Medulla oblongata (tissue), 1 donor: Measurements from ENCODE around the gene RERG.

Source experiments
- DNase-seq: peaks from one replicate; pipeline ENCODE4 v3.0.0-alpha.2; 2015; ENCODE audit errors: extremely low spot score

RERG gene

GRCh38 chr12:15218794-15219193, 2.4 kb downstream of the RERG start:
- no peak for DNase-seq

GRCh38 chr12:15216036-15216889, 5.0 kb downstream of the RERG start:
- DNase-seq, result no peak

GRCh38 chr12:15214851-15215601, 6.2 kb downstream of the RERG start:
- DNase-seq, result no peak

DNA sequence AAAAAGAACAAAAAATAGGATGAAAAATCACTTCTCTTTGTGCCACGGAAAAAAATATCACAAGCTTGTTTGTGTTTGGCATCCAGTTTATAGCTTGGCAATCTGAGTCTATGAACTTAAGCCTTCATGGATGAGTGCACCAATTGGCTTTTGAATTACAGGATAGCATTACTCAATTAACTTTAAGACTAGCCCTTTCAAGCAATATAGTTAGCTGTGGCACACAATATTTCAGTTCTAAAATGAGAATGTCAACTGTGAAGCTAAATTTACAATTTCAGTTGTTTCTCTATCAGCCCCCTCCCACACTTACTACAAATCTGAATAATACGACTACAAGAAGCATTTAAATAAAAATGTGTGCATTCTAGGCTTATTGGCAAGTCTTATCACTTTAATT, 8.3 kb downstream of the RERG start:
- peak; percentile 30 for DNase-seq

- DNase-seq, result no peak
Measured at GRCh38 chr12:15209782-15210181, 11.4 kb downstream of the RERG start.

- DNase-seq, result no peak
Measured at GRCh38 chr12:15208871-15209656, 12.2 kb downstream of the RERG start.

DNA sequence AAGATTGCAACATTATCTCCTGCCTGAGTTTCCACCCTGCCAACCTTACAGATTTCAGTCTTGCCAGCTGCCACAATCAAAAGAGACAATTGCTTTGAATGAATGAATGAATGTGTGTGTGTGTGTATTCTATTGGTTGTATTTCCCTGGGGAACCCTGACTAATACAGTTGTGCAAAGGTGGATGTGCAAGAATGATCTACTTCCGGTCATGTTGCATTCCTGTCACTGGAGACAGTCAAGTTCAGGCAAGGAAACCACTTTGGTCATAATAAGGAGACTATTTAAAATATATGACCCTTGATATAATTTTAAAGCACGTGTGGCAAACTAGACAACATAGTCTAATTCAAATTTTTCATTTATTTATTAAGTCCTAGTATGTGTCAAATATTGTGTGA, 13.1 kb downstream of the RERG start:
- DNase-seq, result no peak

GRCh38 chr12:15206831-15207389, 14.3 kb downstream of the RERG start:
- no peak for DNase-seq

DNA sequence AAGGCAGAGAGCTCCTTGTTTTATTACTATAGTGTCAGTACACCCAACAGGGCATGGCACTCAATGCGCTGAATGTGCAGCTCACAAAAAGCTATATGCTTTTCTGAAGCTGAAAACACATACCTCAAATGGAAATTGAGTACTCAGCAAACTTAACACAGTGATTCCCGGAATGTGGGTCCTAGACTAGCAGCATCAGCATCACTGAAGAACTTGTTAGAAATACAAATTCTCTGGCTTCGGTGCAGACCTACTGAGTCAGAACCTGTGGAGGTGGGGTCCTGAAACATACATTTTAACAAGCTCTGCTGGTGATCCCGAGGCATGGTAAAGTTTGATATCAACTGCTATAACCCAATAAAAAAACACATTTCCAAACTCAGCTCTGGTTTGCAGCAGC, 14.9 kb downstream of the RERG start:
- no peak for DNase-seq

DNA sequence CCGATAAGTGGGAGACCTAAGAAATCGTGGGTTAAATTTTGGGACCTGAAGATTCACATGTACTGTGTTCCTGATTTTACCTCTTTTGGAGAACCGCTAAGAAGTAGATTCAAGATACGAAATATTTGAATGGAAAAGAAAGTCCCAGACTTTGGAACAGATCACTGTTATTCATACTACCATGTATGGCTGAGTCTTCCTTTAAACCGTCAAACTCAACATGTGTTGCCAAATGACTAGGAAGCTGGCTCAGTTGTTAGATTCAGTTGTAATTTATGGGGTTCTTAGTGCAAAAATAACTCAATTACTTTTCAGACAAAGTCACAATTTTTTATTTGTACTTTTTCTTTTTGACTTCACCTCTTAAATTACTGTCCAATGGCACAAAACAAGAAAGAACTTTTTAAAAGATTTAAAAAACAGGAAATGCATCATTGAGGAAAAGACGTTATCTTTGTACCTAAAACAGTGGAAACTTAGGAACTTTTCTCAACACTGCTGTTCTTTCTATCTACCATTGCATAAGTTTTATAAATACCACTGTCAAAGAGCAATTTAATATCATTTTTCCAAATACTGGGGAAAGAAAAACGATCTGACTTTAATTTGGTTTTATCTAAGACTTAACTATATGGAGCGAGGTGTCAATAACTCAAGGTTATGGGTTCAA, 15.7 kb downstream of the RERG start:
- DNase-seq, result no peak

GRCh38 chr12:15201456-15201855, 19.8 kb downstream of the RERG start:
- DNase-seq, result no peak

DNA sequence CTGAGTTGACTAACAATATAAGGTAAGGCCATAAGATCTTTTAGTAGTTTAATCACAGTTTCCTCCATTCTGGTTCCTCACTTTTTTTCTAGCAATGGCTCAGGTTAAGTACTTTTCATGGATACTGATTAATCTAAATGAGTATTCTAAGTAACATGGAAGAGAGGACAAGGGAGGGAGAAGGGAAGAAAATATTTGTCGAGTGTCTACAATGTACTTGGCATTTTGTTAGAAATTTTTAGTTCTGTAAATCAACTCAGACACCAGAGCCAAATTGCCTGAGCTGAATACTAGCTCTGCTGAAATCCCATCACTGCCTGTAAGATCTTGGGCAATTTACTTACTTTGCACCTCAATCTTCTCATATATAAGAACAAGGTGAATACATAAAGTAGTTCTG, 20.2 kb downstream of the RERG start:
- no peak for DNase-seq

GRCh38 chr12:15200641-15201040, 20.6 kb downstream of the RERG start:
- DNase-seq, result no peak

- DNase-seq, result no peak
Measured at GRCh38 chr12:15199930-15200329, 21.3 kb downstream of the RERG start.

DNA sequence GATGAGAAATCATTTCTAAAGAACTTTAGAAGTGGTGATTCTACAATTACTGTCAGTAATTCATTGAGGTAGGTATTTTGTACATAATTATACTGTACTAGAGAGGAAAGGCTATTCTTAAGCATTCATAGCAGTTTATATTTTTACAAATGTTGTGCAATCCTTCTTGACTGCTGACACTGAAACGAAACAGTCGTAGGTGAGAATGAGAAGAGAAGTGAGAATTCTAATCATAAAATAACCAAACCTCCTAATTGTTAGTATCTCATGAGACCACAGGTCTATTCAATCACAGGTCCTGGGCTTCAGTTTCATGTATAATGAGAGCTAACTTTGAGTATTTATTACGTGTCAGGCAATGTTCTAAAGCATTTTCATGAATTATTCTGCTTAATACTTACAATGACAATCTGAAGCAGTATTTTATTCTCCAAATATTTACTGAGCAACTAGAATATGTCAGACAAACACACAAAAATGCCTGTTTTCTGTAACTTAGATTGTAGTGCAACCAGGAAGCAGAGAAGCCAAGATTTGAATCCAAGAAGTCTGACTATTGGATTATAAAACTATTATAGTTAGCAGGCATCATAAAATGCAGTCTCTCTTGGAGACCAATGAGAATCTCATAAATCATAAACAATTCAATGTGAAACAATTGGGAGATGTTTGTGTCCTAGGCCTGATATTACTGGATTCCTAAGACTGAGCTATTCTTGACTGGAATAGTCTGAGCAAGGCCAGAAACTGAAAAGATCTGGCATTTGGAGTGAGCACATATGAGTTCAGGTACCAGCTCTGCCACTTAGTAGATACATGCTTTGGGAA, 24.3 kb downstream of the RERG start:
- DNase-seq, result no peak

DNA sequence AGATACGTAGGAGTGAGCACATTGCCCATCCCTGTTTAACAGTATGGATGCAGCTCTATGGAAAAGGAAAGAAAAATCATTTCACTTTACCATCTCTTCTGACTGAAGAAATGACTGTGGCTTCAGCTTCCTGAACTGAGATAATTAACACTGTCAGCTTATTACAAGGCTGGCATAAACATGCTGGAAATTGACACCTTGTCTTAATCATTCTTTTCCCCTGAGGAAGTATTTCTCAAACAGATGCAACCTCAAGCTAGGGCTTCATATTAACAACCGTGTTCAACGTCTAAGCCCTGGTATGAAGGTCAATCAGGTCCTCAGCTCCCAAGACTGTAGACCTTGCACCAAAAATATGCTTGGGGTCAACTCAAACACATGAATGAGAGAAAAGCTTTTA, 25.0 kb downstream of the RERG start:
- no peak for DNase-seq

GRCh38 chr12:15194456-15195368, 26.5 kb downstream of the RERG start:
- no peak for DNase-seq

- DNase-seq, result no peak
Measured at GRCh38 chr12:15193946-15194345, 27.3 kb downstream of the RERG start.

DNA sequence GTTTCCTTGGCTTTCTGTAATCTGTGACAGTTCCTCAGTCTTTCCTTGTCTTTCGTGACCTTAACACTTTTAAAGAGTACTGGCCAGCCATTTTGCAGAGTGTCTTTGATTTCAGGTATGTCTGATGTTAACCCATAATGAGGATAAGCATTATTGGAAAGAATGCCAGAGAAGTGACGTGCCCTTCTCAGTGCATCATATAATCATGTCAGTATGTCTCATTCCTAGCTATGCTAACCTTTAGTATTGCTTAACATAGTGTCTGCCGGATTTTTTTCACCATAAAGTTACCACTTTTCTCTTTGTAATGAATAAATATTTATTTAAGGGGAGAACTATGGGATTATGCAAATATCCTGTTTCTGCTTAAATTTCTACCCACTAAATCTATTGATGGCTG, 28.5 kb downstream of the RERG start:
- no peak for DNase-seq

DNA sequence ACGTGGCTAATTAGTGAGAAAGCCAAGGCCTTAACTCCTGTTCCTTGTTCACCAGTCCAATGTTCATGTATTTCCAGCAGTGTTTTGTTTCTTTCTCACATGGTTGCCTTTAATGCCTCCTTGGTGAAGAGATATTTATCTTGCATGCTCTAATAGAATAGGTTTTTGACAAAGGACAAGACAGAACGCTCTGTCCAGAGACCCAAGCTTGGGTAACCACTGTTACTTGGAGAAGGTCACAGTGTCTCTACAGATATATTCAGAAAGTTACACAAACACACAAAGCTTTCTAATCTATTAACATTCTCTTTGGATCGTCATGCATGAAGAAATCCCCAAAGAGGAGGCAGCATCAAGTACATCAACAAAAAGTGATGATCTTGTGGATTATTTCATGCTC, 33.1 kb downstream of the RERG start:
- DNase-seq, result no peak
